Tongue (tissue), 2 donors: ENCODE data around the gene TMEM100. TPM values are rescaled to one million over a fixed set of nuclear protein-coding genes. Genes with fewer than 3 reads are reported as not detected.

Experiments
- DNase-seq: peaks from one replicate; pipeline ENCODE4 v3.0.0-alpha.2; 2015
- total RNA-seq: library from RNA; depleted of rRNA; stranded (reverse); fragments of >200 nt; gene quantifications from one replicate; pipeline ENCODE4 v1.2.3, GENCODE V29; 2014

TMEM100 gene
- total RNA-seq, 1 donor from 2014 or later, result 21.5 TPM

DNA sequence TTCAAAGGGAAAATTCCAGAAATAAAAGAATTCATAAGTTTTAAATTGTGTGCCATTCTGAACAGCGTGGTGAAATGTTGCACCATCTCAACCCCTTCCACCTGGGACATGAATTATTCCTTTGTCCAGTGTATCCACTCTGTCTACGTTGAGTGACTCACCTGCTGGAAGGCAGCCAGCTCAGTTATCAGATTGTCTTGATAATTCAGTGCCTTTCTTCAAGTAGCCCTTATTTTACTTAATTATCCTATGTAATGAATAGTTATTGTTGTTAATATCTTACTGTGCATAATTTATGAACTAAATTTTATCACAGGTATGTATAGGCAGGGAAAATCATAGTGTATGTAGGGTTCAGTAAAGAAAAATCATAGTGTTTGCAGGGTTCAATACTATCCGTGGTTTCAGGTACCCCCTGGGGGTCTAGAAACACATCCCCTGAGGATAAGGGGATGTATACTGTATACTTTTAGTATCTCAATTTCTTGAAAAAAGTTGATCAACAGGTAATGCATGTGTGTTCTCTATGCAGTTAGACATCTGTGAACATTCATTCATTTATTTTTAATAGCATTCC is 20.5 kb upstream of the TMEM100 start:
- DNase-seq, result no peak

GRCh38 chr17:55742272-55743102 is 19.8 kb upstream of the TMEM100 start:
- DNase-seq, result no peak

- DNase-seq, result no peak
Measured at GRCh38 chr17:55741356-55741700, 18.7 kb upstream of the TMEM100 start.

- DNase-seq, result no peak
Measured at GRCh38 chr17:55740511-55741355, 18.1 kb upstream of the TMEM100 start.

GRCh38 chr17:55737976-55738501 is 15.4 kb upstream of the TMEM100 start:
- no peak for DNase-seq

DNA sequence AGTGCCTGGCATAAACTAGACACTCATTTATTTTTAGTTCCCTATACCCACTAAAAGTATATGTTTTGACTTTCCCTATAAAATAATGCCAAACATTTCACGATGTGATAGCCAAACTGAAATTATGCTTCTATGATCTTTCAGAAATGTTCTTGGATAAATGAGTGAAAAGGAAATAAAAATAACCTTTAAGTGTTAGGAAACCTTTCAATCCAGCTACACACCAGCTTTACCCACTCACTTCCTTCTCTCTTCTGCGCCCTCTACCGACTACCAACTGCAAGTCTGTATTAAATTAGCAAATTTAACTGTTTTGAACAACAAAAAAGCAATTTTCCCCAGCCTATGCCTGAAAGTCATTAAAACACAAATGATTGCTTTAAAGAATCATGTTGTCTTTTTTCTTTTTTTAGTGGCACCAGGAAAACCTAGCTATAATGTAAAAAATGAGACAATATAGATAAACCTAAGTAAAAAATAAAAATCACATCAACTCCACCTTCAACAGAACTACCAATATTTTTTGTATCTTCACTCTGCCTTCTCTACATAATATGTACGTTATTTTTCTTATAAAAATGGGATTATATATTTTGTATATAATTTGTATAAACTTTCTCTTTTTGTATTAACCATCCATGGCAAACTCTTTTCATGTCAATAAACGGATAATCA is 13.2 kb upstream of the TMEM100 start:
- DNase-seq, result peak; percentile 73

GRCh38 chr17:55734128-55734781 is 11.6 kb upstream of the TMEM100 start:
- peak; percentile 36 for DNase-seq

DNA sequence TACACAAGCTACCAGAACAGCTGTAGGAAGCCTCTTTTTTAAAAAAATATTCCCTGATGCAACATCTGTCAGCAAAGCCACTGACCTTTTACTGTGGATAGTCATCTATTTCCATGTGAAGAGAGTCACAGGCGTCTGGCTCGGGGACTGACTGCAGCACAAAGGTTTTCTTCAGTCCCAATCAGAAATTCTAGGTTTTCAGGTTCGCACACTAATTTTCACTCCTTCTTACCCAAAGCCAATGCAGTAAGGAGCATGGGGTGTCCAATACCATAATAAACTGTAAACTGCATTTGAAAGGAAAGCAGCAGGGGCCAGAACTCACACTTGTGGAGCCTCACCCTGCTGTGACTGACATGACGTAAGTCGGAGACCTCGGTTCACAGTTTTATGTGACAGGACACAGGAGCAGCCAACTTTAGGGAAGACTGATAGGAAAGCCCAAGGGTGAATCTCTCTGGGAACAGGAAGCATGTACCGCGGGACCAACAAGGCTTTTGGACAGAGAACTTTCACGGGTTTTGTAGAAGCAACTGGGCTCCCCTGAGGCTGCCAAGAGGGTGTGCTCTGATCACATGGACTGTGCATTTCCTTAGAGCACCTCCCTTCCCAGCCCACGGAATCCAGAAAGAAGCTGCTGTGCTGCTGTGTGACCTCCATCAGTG is 9.1 kb upstream of the TMEM100 start:
- DNase-seq, result peak; percentile 58

- DNase-seq, result no peak
Measured at GRCh38 chr17:55730808-55731207, 8.1 kb upstream of the TMEM100 start.

DNA sequence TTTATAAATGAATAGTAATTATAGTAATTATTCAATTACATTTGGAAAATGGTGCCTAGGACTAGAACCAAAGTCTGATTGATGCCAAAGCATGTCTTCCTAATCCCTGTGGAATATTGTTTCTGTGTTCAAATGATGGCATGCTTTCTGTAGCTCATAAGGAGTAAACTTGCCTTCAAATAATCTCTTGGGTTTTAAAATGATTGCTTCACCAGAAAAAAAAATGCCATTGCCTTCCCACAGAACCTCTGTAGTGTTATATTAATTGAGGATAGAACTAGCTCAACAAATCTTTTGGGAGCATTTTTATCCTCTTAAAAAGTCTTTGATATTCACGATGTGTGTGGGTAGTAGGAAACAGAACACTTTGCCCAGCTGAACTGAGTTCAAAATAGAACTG is 7.7 kb upstream of the TMEM100 start:
- DNase-seq, result no peak

DNA sequence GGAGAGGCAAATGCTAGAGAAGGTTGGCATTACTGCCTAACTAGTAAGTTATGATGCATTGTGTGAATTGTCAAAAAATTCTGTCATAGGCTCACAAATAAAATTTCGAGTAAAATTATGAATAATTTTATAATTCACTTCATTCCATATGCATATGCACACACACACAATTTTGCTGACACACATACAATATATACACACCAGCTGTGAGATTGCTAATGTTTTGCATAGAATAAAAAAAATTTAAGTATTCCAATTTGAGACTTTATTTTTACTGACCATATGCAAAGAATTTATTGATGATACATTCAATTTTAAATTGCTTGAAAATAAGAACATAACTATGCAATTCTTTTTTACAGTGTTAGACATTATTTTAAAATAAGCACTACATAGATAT is 6.8 kb upstream of the TMEM100 start:
- DNase-seq, result no peak

DNA sequence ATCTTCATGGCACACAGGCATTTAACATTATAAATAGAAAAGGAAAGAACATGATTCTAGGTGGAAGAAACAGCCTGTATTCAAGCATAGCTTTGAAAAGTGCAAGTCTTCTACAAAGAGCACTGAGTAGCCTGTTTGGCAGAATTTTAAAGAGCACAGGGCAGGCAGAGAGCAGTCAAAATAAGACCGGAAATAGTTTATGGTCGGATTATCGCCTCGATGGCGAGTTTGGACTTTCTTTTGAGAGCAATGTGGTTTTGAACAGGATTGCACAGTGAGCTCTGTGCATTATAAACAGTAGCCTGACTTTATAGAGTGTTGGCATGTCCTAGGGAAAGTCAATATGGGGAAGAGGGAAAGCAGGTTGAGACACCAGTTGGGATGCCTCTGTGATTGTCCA is 6.2 kb upstream of the TMEM100 start:
- no peak for DNase-seq

DNA sequence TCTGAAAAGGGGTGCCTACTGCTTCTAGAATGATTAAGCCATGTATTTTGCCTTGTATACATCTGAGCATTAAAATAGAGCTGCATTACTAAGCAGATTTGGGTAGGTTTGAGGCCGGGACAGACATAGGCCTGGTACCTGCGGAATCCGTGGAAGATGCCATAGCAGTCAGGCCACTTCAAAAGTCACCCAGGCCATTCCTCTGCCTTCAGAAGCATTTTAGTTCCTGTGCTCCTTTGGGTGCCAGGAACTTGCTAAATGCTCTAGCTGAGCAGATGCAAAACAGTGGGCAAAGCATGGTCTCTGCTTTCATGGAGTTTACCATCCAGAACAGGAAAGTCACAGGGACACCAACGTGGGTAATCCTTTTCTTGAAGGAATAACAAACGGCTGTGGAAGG is 5.7 kb upstream of the TMEM100 start:
- DNase-seq, result no peak

- no peak for DNase-seq
Measured at GRCh38 chr17:55727920-55728319, 5.3 kb upstream of the TMEM100 start.

DNA sequence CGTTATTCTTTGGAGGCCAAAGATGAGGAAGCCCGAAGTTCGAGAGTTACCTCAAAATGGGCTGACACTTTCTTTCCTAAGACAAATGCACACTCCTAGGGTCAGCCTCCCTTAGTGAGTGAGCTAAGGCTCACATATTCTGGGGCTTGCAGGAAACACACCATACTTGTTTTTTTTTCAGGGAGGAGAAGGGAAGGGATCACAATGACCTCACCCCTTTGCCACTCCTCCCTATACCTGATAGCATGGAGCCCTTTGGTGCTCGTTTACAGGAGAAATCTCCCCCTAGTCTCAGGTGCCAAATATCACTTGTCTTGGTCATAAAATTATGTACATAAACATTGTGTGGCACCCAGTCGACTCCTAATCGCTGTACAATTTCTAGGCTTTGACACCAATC is 4.6 kb upstream of the TMEM100 start:
- DNase-seq, result no peak

DNA sequence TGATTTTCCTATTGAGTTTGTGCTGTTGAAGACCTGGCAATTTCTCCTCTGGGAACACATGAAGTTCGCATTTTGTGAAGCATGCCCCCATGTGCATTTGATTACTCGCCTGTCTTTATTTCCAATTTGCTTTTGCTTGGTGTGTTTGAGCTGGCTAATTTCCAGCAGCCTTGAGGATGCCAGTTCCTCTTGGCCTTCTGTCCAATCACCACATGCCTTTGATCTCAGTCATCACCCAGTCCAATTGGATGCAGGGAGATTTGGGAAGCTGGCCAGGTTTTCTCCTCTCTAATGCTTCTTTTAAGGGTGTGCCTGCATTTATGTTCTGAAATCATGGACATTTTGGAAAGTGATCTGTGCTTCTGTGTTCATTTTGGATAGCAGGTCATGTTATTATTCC is 3.8 kb upstream of the TMEM100 start:
- peak; percentile 75 for DNase-seq

GRCh38 chr17:55723488-55723848 is 804 bp upstream of the TMEM100 start:
- DNase-seq, result no peak

DNA sequence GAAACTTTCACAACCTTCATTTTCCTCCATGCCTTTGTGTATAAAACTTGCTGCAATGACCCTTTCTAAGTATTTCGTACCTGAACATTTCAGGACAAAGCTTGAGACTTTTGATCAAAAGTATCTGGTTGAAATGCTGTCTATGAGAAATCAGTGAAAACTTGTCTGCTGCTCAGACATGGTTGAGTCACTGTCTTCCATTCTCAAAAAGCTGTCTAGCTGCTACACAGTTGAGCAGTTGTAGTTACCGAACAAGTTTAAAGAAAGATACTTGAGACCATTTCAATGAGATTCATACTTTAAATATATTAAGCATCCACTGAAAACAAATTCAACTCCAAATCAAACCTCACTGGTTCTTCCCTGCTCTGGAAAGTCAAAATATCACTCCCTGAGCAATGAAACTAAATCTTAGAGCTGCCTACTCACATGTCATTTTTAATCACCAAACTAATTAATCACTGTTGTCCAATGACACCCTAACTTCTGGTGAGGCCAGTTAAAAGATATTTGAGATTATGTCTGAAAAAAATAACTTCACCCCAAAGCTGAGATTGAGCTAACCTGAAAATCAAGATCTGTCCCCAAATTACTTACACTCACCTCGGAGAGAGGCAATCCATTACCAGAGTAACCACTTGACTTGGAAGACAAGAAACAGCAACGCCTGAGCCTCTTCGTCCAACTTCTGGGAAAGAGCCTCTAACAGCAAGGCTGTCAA is 488 bp downstream of the TMEM100 start:
- DNase-seq, result no peak

GRCh38 chr17:55720919-55721836 is 1.5 kb downstream of the TMEM100 start:
- DNase-seq, result no peak
